Measurements from ENCODE around the gene HOXC10.

DNA sequence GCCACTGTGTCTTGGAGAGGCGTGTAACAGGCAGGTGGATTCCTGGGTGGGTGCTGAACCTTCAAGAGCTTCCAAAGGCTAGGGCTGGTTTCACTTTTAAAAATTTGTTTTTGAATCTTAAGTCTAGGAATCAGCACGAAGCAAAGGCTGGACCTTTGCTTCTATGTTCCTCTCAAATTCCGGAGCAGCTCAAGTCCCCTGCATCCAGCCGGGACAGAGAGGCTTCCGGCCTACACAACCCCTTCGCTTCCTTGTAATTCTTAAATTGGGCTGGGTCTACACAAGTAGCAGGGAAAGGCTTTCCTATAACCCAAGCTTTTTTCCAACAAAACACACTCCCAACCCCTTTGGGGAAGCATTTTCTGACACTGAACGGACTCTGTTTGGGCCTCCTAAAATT lies 21.9 kb upstream of the HOXC10 start:
- no peak for TF ChIP-seq POLR2AphosphoS5 (IDR thresholded peaks at IDR 0.05; ENCODE audit: borderline replicate concordance, low read depth, low read length)
- TF ChIP-seq EZH2 (IDR thresholded peaks at IDR 0.05): no peak

All from SK-N-MC (cell line).